ENCODE measurements around the gene ZSCAN5A.
"Not testable (repeated sequence)": the region's sequence is repeated elsewhere in the genome, so short reads cannot be mapped to it uniquely, and the experiment has no call there.

Gene ZSCAN5A

GRCh38 chr19:56348289-56348877 is 33.7 kb upstream of the ZSCAN5A start:
- peak; percentile 42 for TF ChIP-seq CTCF (conservative IDR thresholded peaks at IDR 0.05; ENCODE audit: low read depth, low read length)
- DNase-seq (ENCODE audit: low read depth), result no peak
- no peak overlapping the region for H3K4me3 ChIP-seq (ENCODE audit: low read length)

- H3K4me3 ChIP-seq (ENCODE audit: low read length), result no peak overlapping the region
- no peak for DNase-seq (ENCODE audit: low read depth)
- TF ChIP-seq CTCF (conservative IDR thresholded peaks at IDR 0.05; ENCODE audit: low read depth, low read length), result no peak
Observed at GRCh38 chr19:56347163-56347778, 32.6 kb upstream of the ZSCAN5A start.

GRCh38 chr19:56341948-56342347 is 27.3 kb upstream of the ZSCAN5A start:
- no peak overlapping the region for H3K4me3 ChIP-seq (ENCODE audit: low read length)
- no peak for DNase-seq (ENCODE audit: low read depth)
- TF ChIP-seq CTCF (conservative IDR thresholded peaks at IDR 0.05; ENCODE audit: low read depth, low read length), result no peak

- not testable (repeated sequence) for DNase-seq (ENCODE audit: low read depth); H3K4me3 ChIP-seq (ENCODE audit: low read length)
Observed at GRCh38 chr19:56339031-56339430, 24.4 kb upstream of the ZSCAN5A start.

- DNase-seq (ENCODE audit: low read depth), result not testable (repeated sequence)
Observed at GRCh38 chr19:56337077-56337476, 22.4 kb upstream of the ZSCAN5A start.

GRCh38 chr19:56335371-56335770 is 20.7 kb upstream of the ZSCAN5A start:
- not testable (repeated sequence) for DNase-seq (ENCODE audit: low read depth); H3K4me3 ChIP-seq (ENCODE audit: low read length)

More at GRCh38 chr19:56337077-56337476, 22.4 kb upstream of the ZSCAN5A start:
- not testable (repeated sequence) for H3K4me3 ChIP-seq (ENCODE audit: low read length)

GRCh38 chr19:56333506-56333905 is 18.9 kb upstream of the ZSCAN5A start:
- H3K4me3 ChIP-seq (ENCODE audit: low read length), result no peak overlapping the region
- peak; percentile 79 for TF ChIP-seq CTCF (conservative IDR thresholded peaks at IDR 0.05; ENCODE audit: low read depth, low read length)
- DNase-seq (ENCODE audit: low read depth), result peak; percentile 15

DNA sequence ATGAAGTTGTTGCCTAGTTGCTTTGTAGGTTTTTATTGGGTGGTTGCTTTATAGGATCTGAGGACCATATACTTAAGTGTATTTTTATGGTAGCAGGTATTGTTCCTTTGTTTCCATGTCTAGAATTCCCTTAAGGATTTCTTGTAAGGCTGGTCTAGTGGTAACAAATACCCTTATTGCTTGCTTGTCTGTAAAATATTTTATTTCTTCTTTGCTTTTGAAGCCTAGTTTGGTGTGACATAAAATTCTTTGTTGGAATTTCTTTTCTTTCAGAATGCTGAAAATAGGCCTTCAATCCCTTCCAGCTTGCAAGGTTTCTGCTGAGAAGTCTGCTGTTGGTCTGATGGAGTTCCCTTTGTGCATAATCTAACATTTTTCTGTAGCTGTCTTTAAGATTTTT is 18.1 kb upstream of the ZSCAN5A start:
- DNase-seq (ENCODE audit: low read depth), result no peak
- no peak for TF ChIP-seq CTCF (conservative IDR thresholded peaks at IDR 0.05; ENCODE audit: low read depth, low read length)
- H3K4me3 ChIP-seq (ENCODE audit: low read length), result no peak overlapping the region

DNA sequence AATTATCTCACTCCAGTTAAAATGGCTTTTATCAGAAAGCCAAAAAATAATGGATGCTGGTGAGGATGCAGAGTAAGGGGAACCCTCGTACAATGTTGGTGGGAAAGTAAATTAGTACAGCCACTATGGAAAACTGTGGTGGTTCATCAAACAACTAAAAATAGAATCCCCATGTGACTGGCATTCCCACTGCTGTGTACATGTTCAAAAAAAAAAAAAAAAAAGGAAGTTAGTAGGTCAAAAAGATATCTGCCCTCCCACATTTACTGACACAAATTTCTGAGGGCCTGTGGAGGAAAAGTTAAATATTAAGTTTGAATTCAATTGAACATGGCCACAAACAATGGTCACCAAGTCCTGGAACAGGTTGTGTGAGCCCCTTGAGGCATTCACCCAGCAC is 9.8 kb upstream of the ZSCAN5A start:
- no peak for TF ChIP-seq CTCF (conservative IDR thresholded peaks at IDR 0.05; ENCODE audit: low read depth, low read length)
- H3K4me3 ChIP-seq (ENCODE audit: low read length), result no peak overlapping the region

More for the DNA sequence above, 9.8 kb upstream of the ZSCAN5A start:
- no peak for DNase-seq (ENCODE audit: low read depth)

Measured in retinal pigment epithelial cell (primary cell).